ENCODE data around the gene AP1B1.

DNA sequence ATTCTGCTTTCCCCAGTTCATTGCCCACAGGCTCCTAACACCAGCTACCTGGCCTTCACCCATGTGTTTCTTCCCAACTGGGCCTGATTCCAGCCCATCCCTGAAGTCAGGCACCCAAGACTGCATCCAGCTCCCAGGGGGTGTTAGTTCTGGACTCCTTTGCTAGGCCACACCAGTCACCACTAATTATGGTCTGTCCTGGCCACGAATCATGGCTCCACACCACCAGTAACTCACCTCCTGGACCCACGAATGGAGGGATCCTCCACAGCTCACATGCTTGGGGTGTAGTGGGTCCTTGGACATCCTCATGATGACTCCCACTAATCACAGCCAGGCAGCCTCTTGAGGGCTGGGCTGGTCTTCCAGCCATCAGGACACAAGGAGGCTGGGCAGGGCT is 69.3 kb downstream of the AP1B1 start:
- no peak for TF ChIP-seq MAFK (IDR thresholded peaks at IDR 0.05; ENCODE audit: low read depth, low read length)
- TF ChIP-seq JUND (IDR thresholded peaks at IDR 0.05; ENCODE audit: low read length) = no peak
- TF ChIP-seq, protein P1, sequence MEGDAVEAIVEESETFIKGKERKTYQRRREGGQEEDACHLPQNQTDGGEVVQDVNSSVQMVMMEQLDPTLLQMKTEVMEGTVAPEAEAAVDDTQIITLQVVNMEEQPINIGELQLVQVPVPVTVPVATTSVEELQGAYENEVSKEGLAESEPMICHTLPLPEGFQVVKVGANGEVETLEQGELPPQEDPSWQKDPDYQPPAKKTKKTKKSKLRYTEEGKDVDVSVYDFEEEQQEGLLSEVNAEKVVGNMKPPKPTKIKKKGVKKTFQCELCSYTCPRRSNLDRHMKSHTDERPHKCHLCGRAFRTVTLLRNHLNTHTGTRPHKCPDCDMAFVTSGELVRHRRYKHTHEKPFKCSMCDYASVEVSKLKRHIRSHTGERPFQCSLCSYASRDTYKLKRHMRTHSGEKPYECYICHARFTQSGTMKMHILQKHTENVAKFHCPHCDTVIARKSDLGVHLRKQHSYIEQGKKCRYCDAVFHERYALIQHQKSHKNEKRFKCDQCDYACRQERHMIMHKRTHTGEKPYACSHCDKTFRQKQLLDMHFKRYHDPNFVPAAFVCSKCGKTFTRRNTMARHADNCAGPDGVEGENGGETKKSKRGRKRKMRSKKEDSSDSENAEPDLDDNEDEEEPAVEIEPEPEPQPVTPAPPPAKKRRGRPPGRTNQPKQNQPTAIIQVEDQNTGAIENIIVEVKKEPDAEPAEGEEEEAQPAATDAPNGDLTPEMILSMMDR (IDR thresholded peaks at IDR 0.05; ENCODE audit: control extremely low read depth in 1 of 3, insufficient read depth in 1 of 3, low read depth in 1 of 3, low read length in 3 of 3) = no peak
- no peak for TF ChIP-seq RAD21 (IDR thresholded peaks at IDR 0.05 in 1 of 2, conservative IDR thresholded peaks at IDR 0.05 in 1 of 2; ENCODE audit: low read depth in 2 of 2, low read length in 2 of 2)
- no peak for TF ChIP-seq TAF1 (IDR thresholded peaks at IDR 0.05; ENCODE audit: low read depth, low read length)
- TF ChIP-seq POLR2A (IDR thresholded peaks at IDR 0.05; ENCODE audit: control extremely low read depth in 1 of 2, low read depth in 2 of 2, low read length in 2 of 2) = no peak
- no peak for TF ChIP-seq TAF7 (optimal IDR thresholded peaks at IDR 0.05; ENCODE audit: borderline replicate concordance, low read depth, low read length)
- TF ChIP-seq NRF1 (IDR thresholded peaks at IDR 0.05; ENCODE audit: low read depth, low read length) = no peak
- no peak for TF ChIP-seq ZNF274 (IDR thresholded peaks at IDR 0.05; ENCODE audit: borderline replicate concordance, extremely low read depth, low read length)
- TF ChIP-seq CEBPB (IDR thresholded peaks at IDR 0.05; ENCODE audit: low read depth, low read length) = no peak
- TF ChIP-seq YY1 (IDR thresholded peaks at IDR 0.05; ENCODE audit: low read depth, low read length) = no peak
- TF ChIP-seq SUZ12 (IDR thresholded peaks at IDR 0.05; ENCODE audit: low read length) = no peak
- no peak for TF ChIP-seq RNF2 (IDR thresholded peaks at IDR 0.05; ENCODE audit: borderline replicate concordance, low read depth, low read length, missing control alignments, poor library complexity, severe bottlenecking)
- TF ChIP-seq EZH2 (IDR thresholded peaks at IDR 0.05; ENCODE audit: low read depth, low read length, severe bottlenecking) = no peak

Data from H1 (cell line).